ELR (cell line): Measurements from ENCODE around the gene PDZRN3.

ENCODE experiments used
- DNase-seq: peaks from one replicate; pipeline ENCODE4 v3.0.0-alpha.2; 2015; ENCODE audit warnings: low read depth

The PDZRN3 gene

GRCh38 chr3:73622091-73622805 lies 2.5 kb downstream of the PDZRN3 start:
- DNase-seq, result no peak

- DNase-seq, result no peak
Observed at GRCh38 chr3:73621388-73621787, 3.4 kb downstream of the PDZRN3 start.

- DNase-seq, result no peak
Observed at GRCh38 chr3:73618461-73618860, 6.3 kb downstream of the PDZRN3 start.

- DNase-seq, result no peak
Observed at GRCh38 chr3:73616056-73616455, 8.7 kb downstream of the PDZRN3 start.

- DNase-seq, result no peak
Observed at GRCh38 chr3:73614419-73614818, 10.3 kb downstream of the PDZRN3 start.

- DNase-seq, result no peak
Observed at GRCh38 chr3:73611176-73611575, 13.6 kb downstream of the PDZRN3 start.

- DNase-seq, result no peak
Observed at GRCh38 chr3:73610493-73610892, 14.2 kb downstream of the PDZRN3 start.

GRCh38 chr3:73609655-73610054 lies 15.1 kb downstream of the PDZRN3 start:
- no peak for DNase-seq

GRCh38 chr3:73609315-73609641 lies 15.5 kb downstream of the PDZRN3 start:
- DNase-seq, result no peak

GRCh38 chr3:73608456-73609314 lies 16.1 kb downstream of the PDZRN3 start:
- DNase-seq, result no peak

GRCh38 chr3:73605861-73606260 lies 18.9 kb downstream of the PDZRN3 start:
- no peak for DNase-seq

- no peak for DNase-seq
Observed at GRCh38 chr3:73605412-73605811, 19.3 kb downstream of the PDZRN3 start.

GRCh38 chr3:73604451-73604850 lies 20.3 kb downstream of the PDZRN3 start:
- no peak for DNase-seq

- DNase-seq, result peak; percentile 13
Observed at GRCh38 chr3:73603762-73604171, 21.0 kb downstream of the PDZRN3 start.

- peak; percentile 53 for DNase-seq
Observed at GRCh38 chr3:73602170-73602569, 22.6 kb downstream of the PDZRN3 start.

- DNase-seq, result no peak
Observed at GRCh38 chr3:73601481-73601880, 23.3 kb downstream of the PDZRN3 start.

- DNase-seq, result no peak
Observed at GRCh38 chr3:73601011-73601410, 23.7 kb downstream of the PDZRN3 start.

GRCh38 chr3:73600293-73600938 lies 24.3 kb downstream of the PDZRN3 start:
- DNase-seq, result no peak

- no peak for DNase-seq
Observed at GRCh38 chr3:73599605-73600004, 25.1 kb downstream of the PDZRN3 start.

GRCh38 chr3:73597476-73597875 lies 27.3 kb downstream of the PDZRN3 start:
- DNase-seq, result no peak

GRCh38 chr3:73592154-73593144 lies 32.3 kb downstream of the PDZRN3 start:
- no peak for DNase-seq

- no peak for DNase-seq
Observed at GRCh38 chr3:73591286-73591800, 33.4 kb downstream of the PDZRN3 start.
